SIG-M5 treated with dmso at 0.1 percent for 504 hours (cell line): Measurements from ENCODE around the gene PRELID3B.

Source experiments
- DNase-seq: peaks from one replicate; lab custom pipeline; 2025; ENCODE audit not compliant: unreplicated experiment; lab: John Stamatoyannopoulos, UW

The PRELID3B gene

GRCh38 chr20:59042151-59042795 lies at the start of gene PRELID3B:
PRELID3B (minus strand) TSS chr20:59042786; CDS start chr20:59042730, 56 bp downstream.
- DNase-seq: peak; percentile 45

DNA sequence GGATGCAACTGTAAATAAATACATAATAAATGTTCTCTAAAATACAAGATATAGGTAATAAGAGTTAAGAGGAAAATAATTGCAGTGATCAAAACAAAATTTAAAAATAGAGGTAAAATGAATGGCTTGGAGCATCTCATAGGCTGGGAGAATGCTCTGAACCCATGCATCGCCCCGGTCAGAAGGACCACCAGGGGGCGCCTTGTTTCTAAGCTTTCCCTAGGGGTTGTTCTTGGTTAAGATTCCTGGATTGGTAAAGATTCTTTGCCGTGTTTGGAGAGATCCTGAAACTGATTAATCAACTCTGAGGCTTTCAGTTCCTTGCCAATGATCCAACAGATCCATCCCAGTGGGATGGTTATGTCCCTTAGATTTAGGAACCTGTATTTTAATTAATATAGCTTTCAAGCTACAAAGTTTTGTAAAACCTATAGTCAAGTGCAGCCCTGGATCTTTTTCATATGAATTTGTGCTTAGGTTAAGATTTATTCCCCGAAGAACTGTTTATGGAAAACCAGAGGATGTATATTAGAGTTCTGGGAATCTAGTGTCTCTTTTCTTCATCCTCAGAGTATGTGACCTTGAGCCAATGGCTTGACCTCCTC lies 45.3 kb upstream of the PRELID3B start:
- DNase-seq: peak; percentile 66

- no peak for DNase-seq
Measured at GRCh38 chr20:59086923-59087322, 44.3 kb upstream of the PRELID3B start.

DNA sequence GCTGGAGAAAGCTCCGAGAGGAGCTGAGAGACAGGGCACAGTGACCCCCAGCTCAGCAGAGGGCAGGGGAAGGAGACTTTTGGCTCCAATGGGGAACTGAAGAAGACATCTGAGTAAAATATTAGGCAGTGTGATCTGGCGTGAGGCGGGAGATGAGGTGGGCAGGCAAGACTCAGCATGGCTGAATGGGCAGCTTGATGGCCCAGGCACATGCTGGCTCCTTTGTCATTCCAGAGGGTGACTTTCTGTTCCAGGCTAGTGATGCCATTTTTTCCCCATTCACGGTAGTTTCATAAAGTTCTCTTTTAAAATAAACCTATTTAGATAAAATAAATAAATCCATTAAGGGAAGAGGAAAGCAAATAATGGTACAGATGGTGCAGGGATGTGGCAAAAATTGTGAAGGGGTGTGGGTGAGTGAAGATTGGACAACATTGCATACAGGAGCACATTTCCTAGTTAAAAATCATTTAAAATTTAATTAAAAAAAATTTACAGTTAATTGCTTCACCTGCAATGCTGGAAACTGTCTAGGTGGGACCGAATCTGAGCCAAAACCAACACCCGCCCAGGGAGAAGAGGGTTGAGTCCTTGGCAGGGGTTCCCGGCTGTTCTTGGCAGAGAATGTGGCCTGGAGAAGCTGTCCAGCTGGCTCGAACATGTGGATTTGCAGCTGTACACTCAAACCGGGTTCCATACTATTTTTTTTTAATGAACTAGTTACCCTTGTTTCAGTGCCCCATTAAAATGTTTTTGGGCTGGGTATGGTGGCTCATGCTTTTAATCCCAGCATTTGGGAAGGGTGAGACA lies 41.7 kb upstream of the PRELID3B start:
- DNase-seq: no peak

DNA sequence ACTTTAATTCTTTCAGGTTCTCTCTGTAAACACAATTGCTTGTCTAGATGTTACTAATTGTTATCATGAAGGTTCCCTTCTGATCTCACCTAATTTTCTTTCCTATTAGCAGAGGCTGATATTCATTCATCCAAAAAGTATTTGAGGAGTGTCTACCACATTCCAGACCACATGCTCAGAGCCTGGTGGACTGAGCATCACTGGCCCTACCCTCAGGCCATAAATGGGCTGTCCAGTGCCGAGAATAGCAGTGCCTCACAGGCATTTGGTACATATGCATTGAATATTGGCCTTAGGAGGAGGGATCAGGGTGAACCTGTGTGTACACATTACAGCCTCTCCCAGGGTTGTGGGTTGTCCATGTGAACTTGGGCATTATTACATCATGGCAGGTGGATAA lies 40.4 kb upstream of the PRELID3B start:
- DNase-seq: no peak

GRCh38 chr20:59082077-59082740 lies 39.6 kb upstream of the PRELID3B start:
- peak; percentile 53 for DNase-seq

- no peak for DNase-seq
Measured at GRCh38 chr20:59081036-59081435, 38.5 kb upstream of the PRELID3B start.

- no peak for DNase-seq
Measured at GRCh38 chr20:59078231-59078630, 35.6 kb upstream of the PRELID3B start.

DNA sequence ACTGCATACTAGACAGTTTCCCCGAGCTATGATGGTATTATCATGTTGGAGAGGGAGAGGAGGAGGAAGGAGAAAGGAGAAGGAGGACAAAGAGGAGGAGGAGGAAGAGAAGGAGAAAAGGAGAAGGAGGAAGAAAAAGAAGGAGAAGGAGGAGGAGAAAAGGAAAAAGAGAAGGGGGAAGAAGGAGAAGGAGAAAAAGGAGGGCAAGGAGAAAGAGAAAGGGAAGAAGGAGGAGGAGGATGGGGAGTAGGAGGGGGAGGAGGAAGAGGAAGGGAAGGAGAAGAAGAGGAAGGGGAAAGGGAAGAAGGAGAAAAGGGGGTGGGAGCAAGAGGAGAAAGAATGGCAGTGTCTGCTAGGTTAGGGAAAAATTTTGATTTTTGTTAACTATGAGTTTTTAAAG lies 35.1 kb upstream of the PRELID3B start:
- no peak for DNase-seq

DNA sequence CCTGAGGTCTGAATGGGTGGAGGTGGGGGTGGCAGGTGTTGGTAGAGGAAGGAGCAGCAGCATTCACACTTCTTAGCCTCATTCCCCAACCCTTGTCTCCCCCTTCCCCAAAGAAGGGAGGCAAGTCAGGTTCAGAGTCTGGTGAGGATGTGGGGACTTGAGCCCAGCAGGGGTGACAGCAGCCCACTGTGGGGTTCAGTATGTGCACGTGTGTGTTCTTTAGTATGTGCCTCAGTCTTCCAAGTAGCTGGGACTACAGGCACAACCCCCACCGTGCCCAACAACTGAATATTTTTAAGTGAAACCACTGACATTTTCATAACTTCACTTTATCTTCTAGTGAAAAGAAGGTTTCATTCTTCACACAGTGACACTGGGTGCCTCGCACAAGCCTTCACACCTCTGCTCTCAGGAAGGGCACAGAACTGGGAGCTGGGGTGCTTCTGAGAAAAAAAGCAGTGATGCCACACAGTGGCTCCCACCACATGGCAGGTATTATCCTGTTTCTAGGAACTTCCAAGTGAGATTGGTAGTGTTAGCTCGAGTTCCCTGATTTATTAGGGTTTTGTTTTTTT lies 33.4 kb upstream of the PRELID3B start:
- no peak for DNase-seq

DNA sequence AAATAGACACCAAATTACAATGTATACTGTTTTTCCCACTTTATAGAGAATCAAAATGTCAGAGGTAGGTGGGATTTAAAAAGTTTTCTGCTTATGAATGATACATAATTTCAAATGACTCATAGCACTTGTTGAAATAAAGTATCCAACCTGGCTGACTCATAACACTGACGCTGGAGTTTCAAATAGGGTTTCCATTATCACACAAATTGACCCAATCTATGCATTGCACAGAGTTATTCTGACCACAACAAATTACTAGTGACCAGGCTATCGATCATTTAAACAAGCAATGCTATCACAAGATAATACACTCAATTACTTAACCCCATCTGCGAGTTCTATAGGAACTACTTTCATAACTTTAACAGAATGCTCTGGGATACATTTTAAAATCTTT lies 31.9 kb upstream of the PRELID3B start:
- DNase-seq: no peak

DNA sequence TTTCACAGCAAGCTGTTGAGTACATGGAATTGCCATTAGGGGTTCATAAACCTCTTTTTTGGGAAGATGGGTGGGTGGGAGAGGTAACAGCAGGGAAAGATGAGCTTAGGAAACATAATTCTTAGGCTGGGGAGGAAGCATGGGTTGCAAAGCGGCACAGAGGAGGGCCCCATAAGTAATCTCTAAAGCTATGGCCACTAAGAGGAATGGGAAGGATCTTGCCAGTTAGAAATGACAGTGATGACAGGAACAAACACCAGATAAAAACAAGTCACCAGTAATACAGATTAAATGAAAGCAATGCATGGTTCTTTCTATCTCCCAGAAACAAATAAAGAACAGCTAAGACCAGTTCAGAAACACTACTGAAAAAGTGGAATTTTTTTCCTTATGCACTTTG lies 31.0 kb upstream of the PRELID3B start:
- DNase-seq: no peak

- DNase-seq: peak; percentile 46
Measured at GRCh38 chr20:59071216-59071615, 28.6 kb upstream of the PRELID3B start.

DNA sequence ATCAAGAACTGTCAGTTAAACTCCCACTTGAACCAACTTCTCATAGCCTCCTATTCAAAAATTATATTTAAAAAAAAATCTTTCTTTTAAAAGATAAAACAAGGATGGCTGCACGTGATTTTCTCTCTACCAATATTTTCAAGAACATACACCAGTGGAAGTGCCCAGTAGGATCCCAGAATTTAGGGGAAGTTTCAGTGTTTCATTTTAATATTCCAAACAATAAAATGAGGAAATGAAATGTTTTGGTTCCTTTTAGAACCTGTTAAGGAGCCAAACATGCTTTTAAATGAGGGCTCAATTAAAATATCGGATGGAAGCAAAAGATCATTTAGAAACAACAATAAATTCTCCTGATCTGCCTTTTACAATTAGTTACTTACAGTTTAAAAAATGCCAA lies 26.4 kb upstream of the PRELID3B start:
- no peak for DNase-seq

DNA sequence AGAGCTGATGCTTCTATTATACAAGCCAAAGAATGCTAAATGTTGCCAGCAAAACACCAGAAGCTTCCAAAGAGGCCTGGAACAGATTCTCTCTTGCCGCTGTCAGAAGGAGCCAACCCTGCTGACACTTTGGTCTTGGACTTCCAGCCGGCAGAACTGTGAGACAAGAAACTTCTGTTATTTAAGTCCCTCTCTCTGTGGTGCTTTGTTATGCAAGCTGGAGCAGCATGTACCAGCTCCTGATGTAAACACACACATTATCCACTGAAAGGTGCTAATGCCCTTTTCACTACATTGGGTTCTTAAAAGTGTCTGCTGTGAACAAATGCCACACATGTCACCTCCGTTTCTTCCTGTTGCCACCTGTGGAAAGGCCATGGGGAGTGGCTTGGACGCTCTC lies 25.9 kb upstream of the PRELID3B start:
- no peak for DNase-seq

DNA sequence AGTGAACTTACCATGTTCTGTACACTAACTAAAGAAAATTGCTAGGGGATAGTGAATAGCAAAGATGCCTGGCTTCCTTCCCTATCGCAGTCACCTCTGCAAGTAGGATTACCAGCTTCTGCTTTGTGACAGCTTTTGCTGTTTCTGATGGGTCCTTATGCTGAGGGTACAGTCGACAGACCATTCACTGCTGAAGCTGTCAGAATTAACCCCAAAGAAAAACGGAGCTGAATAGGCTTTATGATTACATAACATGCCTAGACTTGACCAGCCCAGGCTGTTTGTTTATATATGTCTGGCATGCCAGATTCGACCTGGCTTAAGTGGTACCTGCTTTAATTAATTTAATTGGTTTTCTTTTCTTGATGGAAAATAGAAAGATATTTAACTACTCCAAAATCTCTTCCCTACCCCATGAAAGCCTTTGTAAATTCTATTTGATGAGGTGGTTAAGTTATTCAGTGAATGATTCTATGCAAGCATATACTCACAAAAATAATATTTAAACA lies 21.7 kb upstream of the PRELID3B start:
- no peak for DNase-seq

DNA sequence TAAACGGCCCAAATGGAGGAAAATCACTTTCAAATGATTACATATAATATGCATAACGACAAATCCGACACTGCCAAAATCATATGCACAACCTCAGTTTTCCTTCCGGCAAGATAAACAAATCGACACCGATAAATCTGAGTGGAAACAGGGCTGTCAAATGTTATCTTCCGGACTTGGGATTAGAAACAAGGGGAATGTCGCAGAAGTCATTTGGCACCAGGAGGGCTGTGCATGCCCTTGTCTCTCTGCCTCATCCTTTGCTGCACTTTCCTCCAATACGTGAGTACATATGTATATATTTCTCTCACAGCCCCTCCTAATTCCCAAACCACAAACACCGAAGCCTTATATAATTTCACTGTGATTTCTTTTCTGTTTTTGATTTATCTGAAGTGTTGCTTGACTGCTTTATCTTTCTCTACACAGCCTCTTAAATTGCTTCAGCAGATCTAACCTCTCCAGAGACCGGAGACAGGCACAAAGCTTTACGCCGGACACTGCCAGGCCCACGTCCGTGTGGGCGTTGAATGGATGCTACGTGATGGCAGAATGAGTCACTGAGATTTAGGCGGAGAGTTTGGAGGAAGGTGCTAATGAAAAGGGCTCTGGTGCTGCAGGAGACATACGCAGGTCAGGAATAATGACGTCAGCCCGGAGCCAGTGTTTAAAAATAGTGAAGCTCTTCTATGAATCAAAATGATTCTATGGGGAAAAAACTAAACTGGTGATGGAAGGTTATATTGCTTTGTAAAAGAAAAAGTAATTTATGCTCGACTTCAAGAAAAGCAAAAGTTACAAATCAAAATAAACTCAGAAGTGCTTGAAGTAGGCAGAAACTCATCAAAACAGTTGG lies 21.0 kb upstream of the PRELID3B start:
- no peak for DNase-seq

DNA sequence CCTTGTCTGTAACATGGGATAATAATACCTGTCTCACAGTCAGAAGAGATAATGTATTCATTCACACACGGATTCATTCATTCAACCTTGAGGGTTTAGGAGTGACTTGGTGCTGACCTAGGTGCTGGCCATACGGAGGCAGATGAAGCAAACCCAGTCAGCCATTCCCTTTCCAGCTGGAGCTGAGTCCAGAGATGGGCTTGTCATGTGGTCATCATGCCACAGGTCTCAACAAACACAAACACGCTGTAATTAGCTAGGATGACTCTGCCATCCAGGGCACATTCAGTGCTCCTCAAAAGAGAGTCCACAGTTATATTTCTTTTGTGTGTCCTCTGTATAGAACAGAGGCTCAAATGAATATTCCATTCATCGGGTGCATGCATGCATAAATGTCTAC lies 19.5 kb upstream of the PRELID3B start:
- no peak for DNase-seq

DNA sequence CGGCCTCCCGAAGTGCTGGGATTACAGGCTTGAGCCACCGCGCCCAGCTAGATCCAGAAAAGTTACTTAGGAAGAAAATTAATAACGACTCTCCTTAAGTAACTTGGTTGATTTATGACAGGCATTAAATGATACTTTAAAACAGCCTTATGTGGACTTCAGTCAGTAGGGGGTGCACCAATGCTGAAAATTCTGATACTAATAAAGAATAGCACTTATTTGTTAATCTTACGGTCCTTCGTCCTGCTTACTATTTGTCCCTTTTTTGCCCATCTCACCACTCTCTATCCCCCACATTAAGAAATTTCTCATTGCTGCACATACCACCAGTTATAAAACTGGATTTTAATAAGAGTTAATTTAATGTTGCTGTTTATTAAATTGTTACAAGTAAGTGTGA lies 12.7 kb upstream of the PRELID3B start:
- peak; percentile 38 for DNase-seq

- no peak for DNase-seq
Measured at GRCh38 chr20:59051666-59052185, 9.1 kb upstream of the PRELID3B start.
